GM12801 (cell line): ENCODE results near the gene BLVRA.

Experiments used
- CTCF ChIP-seq: IDR thresholded peaks from one replicate; pipeline ENCODE4 v1.5.1; 2011; ENCODE audit warnings: control low read depth; ENCODE audit not compliant: insufficient read length; ENCODE audit errors: extremely low read depth

The BLVRA gene

GRCh38 chr7:43782768-43783555 lies 24.5 kb downstream of the BLVRA start:
- TF ChIP-seq CTCF, result no peak

GRCh38 chr7:43784030-43784584 lies 25.6 kb downstream of the BLVRA start:
- no peak for TF ChIP-seq CTCF

GRCh38 chr7:43785420-43785819 lies 26.9 kb downstream of the BLVRA start:
- TF ChIP-seq CTCF, result no peak

- no peak for TF ChIP-seq CTCF
Measured at GRCh38 chr7:43787771-43788170, 29.3 kb downstream of the BLVRA start.

GRCh38 chr7:43790006-43790405 lies 31.5 kb downstream of the BLVRA start:
- TF ChIP-seq CTCF, result no peak

DNA sequence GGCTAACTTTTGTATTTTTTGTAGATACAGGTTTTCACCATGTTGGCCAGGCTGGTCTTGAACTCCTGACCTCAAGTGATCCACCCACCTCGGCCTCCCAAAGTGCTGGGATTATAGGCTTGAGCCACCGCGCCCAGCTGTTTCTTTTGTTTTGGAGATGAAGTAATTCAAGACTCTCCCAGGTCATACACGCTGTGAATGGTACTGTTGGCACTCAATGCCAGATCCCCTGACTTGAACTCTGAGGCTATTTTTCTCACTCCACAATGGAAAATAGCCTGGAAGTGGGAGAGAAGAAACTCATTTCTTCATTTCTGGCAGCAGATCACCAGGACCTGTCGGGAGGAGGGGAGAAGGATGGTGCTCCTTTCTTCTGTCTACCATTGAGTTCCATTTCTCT lies 32.4 kb downstream of the BLVRA start:
- TF ChIP-seq CTCF, result no peak

DNA sequence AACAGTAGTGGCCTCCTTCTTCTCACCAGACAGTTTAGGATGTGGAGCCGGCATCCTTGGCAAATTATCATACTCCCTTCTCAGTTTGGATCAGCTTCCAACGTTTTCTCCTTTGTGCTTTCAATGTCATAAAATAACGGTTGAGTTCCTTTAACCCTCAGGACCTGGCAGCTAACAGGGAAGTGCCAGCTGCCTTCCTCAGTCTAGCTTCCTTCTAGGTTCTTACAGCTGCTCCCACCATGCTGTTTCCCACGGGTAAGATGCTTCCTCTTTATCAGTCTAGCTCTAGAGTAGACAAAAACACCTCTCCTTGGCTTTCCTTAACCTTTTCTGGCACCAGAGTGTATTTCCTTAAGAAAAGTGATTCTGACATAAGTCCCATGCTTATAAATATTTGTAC lies 33.2 kb downstream of the BLVRA start:
- no peak for TF ChIP-seq CTCF
